B cell (primary cell): ENCODE measurements around the gene EEPD1. TPM values are rescaled to one million over a fixed set of nuclear protein-coding genes. Genes with fewer than 3 reads are reported as not detected.

Experiments
- ATAC-seq: fragments of 200-7000 bp; cut with Tn5 transposase; one replicate; pipeline ENCODE4 v1.10.0; 2021; ENCODE audit warnings: low read depth, mild to moderate bottlenecking, moderate number of reproducible peaks, moderate library complexity
- CTCF ChIA-PET: fragments of 350-600 bp; sonication (Branson Sonifier 250); formaldehyde crosslinking; loops from one replicate; lab custom pipeline; 2021; ENCODE audit warnings: antibody characterized with exemption, inconsistent platforms; lab: Charles Lee
- POLR2A ChIA-PET: fragments of 350-600 bp; sonication (Branson Sonifier 250); formaldehyde crosslinking; loops from one replicate; lab custom pipeline; 2021; ENCODE audit warnings: antibody characterized with exemption; lab: Charles Lee
- DNase-seq: peaks from one replicate; pipeline ENCODE4 v3.0.0; 2013
- H2AFZ ChIP-seq: 2 replicates; pipeline ENCODE4 v1.6.1; 2012; ENCODE audit warnings: mild to moderate bottlenecking, low read depth, low read length; ENCODE audit not compliant: insufficient read depth, poor library complexity, severe bottlenecking
- H3K27ac ChIP-seq, 2 donors: 1 replicate in 1 of 2; 2 replicates in 1 of 2; pipeline ENCODE4 v1.5.1; 2012 to 2013; ENCODE audit warnings: low read length in 2 of 2, mild to moderate bottlenecking in 2 of 2, moderate library complexity in 1 of 2
- H3K27me3 ChIP-seq, 4 experiments: fragments of 200-600 bp in 1 of 4; sonication (generic) in 1 of 4; replicated peaks in 1 of 4; 1 replicate in 2 of 4; 2 replicates in 2 of 4; pipeline versions ENCODE4 v1.6.1 to v1.7.0; 2013 to 2016; ENCODE audit warnings: low read length in 3 of 4, mild to moderate bottlenecking in 2 of 4, mixed read lengths in 1 of 4, moderate library complexity in 1 of 4; ENCODE audit not compliant: insufficient read depth in 4 of 4, control insufficient read depth in 3 of 4; ENCODE audit errors: control extremely low read depth in 1 of 4
- H3K36me3 ChIP-seq, 2 experiments: replicated peaks in 1 of 2; 1 replicate in 1 of 2; 2 replicates in 1 of 2; pipeline versions ENCODE4 v1.6.1 to v1.7.1; 2013; ENCODE audit warnings: low read length in 1 of 2; ENCODE audit not compliant: insufficient read depth in 2 of 2, control insufficient read depth in 1 of 2; ENCODE audit errors: control extremely low read depth in 1 of 2, extremely low read depth in 1 of 2
- H3K4me1 ChIP-seq, 2 donors: fragments of 200-600 bp in 1 of 2; sonication (generic) in 1 of 2; 1 replicate in 1 of 2; 2 replicates in 1 of 2; pipeline versions ENCODE4 v1.5.1 to v1.6.1; 2013 to 2017; ENCODE audit warnings: low read length in 2 of 2; ENCODE audit not compliant: control insufficient read depth in 2 of 2, insufficient read depth in 2 of 2
- H3K4me2 ChIP-seq: replicated peaks from 2 replicates; pipeline ENCODE3; 2012; ENCODE audit warnings: mild to moderate bottlenecking, low read depth, low read length; ENCODE audit not compliant: poor library complexity, severe bottlenecking
- H3K4me3 ChIP-seq, 5 experiments: fragments of 200-600 bp in 1 of 5; sonication (generic) in 1 of 5; 1 replicate in 3 of 5; 2 replicates in 2 of 5; pipeline versions ENCODE4 v1.5.1 to v1.7.0; 2011 to 2016; ENCODE audit warnings: low read length in 4 of 5, mild to moderate bottlenecking in 4 of 5, low read depth in 2 of 5, control low read depth in 1 of 5, moderate library complexity in 1 of 5; ENCODE audit not compliant: insufficient read depth in 1 of 5; ENCODE audit errors: control extremely low read depth in 1 of 5, extremely low read depth in 1 of 5
- H3K79me2 ChIP-seq: fragments of 200-600 bp; sonication (generic); one replicate; pipeline ENCODE4 v1.6.0; 2016; ENCODE audit warnings: low read length; ENCODE audit not compliant: control insufficient read depth, insufficient read depth
- H3K9ac ChIP-seq: fragments of 200-600 bp; sonication (generic); 2 replicates; pipeline ENCODE4 v1.6.1; 2017; ENCODE audit warnings: mild to moderate bottlenecking, low read length, moderate library complexity
- H3K9me3 ChIP-seq, 3 donors: one replicate each; pipeline versions ENCODE4 v1.6.1 to v1.7.1; 2013; ENCODE audit warnings: low read length in 2 of 3; ENCODE audit not compliant: control insufficient read depth in 2 of 3, insufficient read depth in 1 of 3; ENCODE audit errors: control extremely low read depth in 1 of 3
- H4K20me1 ChIP-seq: 2 replicates; pipeline ENCODE4 v1.6.0; 2012; ENCODE audit warnings: mild to moderate bottlenecking, low read length; ENCODE audit not compliant: insufficient read depth, control insufficient read depth, poor library complexity, severe bottlenecking
- H3K27ac Mint-ChIP-seq: one replicate; pipeline ENCODE4 v1.8.0; 2021; ENCODE audit warnings: mixed read lengths
- H3K27me3 Mint-ChIP-seq: one replicate; pipeline ENCODE4 v1.8.0; 2021; ENCODE audit warnings: mixed read lengths
- H3K4me1 Mint-ChIP-seq: one replicate; pipeline ENCODE4 v1.8.0; 2021; ENCODE audit warnings: mixed read lengths
- H3K4me3 Mint-ChIP-seq: one replicate; pipeline ENCODE4 v1.8.0; 2021; ENCODE audit warnings: mixed read lengths
- H3K9me3 Mint-ChIP-seq: one replicate; pipeline ENCODE4 v1.8.0; 2022; ENCODE audit warnings: mixed read lengths; ENCODE audit not compliant: insufficient read depth
- EZH2 ChIP-seq: IDR thresholded peaks from 2 replicates; pipeline ENCODE4 v1.6.1; 2012; ENCODE audit warnings: borderline replicate concordance, low read depth, mild to moderate bottlenecking, moderate library complexity, low read length; ENCODE audit not compliant: insufficient read depth, poor library complexity, severe bottlenecking
- WGBS: methylation state at CpG from one replicate; pipeline ENCODE4 v1.1.5; 2013; ENCODE audit warnings: missing lambda C conversion rate; ENCODE audit not compliant: insufficient coverage; 5-methylcytosine and 5-hydroxymethylcytosine counted together
- intact Hi-C: fragments of 100-400 bp; cut with micrococcal nuclease; formaldehyde crosslinking; loops from one replicate; pipeline ENCODE4 v1.10.0; 2022
- polyA plus RNA-seq: library from polyadenylated mRNA; depleted of rRNA; stranded (reverse); fragments of >200 nt; gene quantifications from 2 replicates; pipeline ENCODE4 v1.2.3, GENCODE V29; 2012
- total RNA-seq, 2 donors: library from RNA; stranded (reverse); fragments of 120-200 nt in 1 of 2; gene quantifications; 1 replicate in 1 of 2; 2 replicates in 1 of 2; pipeline versions ENCODE4 v1.2.3 to v1.2.4, GENCODE V29; 2013 to 2022
- TF ChIP-seq, protein P1 (sequence below): fragments of 200-600 bp; IDR thresholded peaks from one replicate; pipeline ENCODE4 v1.8.0; 2022; ENCODE audit warnings: antibody characterized with exemption, mild to moderate bottlenecking

EEPD1 gene
- total and polyA plus RNA-seq, 2 donors (not counting 1 experiment from before 2014, with no cell fraction given), result 0.49 to 4.1 TPM

DNA sequence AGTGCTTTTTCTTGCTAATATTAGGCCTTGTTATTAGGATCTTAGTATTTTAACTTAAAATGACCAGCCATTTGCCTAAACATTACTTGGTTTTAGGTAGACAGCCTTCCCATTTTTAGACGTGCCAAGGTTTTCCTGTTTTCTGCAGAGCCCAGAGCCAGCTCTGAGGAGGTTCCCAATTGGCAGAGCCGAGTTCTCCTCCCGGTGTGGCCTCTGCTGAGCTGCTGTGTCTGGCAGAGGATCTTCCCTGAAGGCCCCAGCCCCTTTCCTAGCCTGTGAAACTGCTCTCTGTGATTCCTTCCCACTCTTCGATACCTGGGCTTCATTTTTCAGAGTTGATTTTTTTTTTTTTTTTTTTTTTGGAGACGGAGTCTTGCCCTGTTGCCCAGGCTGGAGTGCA is 91.4 kb downstream of the EEPD1 start:
- Histone ChIP-seq H3K9me3 (no peaks in the 10 kb centered on the region), H3K36me3 (no peaks in the 10 kb centered on the region), H3K4me3 (no peak overlapping the region), H3K4me2 (no peak overlapping the region), H3K27me3 (no peaks in the 10 kb centered on the region), H2AFZ (no peak overlapping the region), H3K9ac (no peak overlapping the region), H4K20me1 (no peaks in the 10 kb centered on the region), H3K27ac (no peak overlapping the region), H3K4me1 (no peaks in the 10 kb centered on the region), H3K79me2 (no peaks in the 10 kb centered on the region)
- ChIA-PET CTCF (interaction anchor here (0.6 kb wide), 1 partner anchor 14 kb away, joined by 3 read pairs; no protein-coding TSS in a partner anchor), POLR2A (no interaction called here)
- no peak for TF ChIP-seq EZH2
- TF ChIP-seq, protein P1, sequence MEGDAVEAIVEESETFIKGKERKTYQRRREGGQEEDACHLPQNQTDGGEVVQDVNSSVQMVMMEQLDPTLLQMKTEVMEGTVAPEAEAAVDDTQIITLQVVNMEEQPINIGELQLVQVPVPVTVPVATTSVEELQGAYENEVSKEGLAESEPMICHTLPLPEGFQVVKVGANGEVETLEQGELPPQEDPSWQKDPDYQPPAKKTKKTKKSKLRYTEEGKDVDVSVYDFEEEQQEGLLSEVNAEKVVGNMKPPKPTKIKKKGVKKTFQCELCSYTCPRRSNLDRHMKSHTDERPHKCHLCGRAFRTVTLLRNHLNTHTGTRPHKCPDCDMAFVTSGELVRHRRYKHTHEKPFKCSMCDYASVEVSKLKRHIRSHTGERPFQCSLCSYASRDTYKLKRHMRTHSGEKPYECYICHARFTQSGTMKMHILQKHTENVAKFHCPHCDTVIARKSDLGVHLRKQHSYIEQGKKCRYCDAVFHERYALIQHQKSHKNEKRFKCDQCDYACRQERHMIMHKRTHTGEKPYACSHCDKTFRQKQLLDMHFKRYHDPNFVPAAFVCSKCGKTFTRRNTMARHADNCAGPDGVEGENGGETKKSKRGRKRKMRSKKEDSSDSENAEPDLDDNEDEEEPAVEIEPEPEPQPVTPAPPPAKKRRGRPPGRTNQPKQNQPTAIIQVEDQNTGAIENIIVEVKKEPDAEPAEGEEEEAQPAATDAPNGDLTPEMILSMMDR, result no peak
- Mint-ChIP-seq H3K27ac (no peak overlapping the region), H3K4me3 (no peak overlapping the region), H3K4me1 (no peaks in the 10 kb centered on the region), H3K27me3 (no peaks in the 10 kb centered on the region), H3K9me3 (no peaks in the 10 kb centered on the region)
- intact Hi-C loops, result no loop called here
- DNase-seq (no peak), ATAC-seq (no peak)
- WGBS, result 93% methylated on average over 2 of the region's 5 CpGs

DNA sequence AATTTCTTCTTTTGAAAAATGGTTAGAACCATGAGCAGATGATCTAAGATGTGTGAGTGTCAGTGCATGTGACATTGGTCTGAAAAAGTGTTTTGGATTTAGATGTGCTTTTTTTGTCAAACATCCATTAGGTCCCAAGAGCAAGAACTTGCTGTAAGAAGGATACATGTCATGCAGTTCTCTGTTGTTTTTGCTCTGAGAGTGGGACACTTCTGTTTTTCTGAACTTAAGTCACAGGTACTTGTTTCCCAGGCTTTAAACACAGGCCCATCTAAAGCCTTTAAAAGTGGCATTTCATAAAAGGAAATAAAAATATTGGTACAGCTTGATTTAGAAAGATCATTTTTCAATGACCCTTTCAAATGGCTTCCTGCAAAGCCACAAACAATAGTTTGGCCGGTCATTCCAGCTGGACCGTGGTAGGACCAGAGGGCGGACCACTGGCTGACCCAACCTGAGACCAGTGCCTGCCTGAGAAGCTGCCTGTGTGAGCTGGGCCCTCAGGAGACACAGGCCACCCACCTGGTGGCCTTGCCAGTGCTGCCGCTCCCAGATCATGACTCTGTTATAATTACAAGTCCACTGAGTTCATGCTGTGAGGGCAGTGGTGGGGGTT is 92.7 kb downstream of the EEPD1 start:
- Mint-ChIP-seq H3K27ac (no peak overlapping the region), H3K4me1 (no peaks in the 10 kb centered on the region), H3K9me3 (no peaks in the 10 kb centered on the region), H3K27me3 (no peaks in the 10 kb centered on the region), H3K4me3 (no peak overlapping the region)
- no peaks in the 10 kb centered on the region for H3K27me3 ChIP-seq
- H3K4me1 ChIP-seq, result no peaks in the 10 kb centered on the region
- H3K79me2 ChIP-seq, result no peaks in the 10 kb centered on the region
- no peaks in the 10 kb centered on the region for H3K36me3 ChIP-seq
- DNase-seq, result no peak
- no peak overlapping the region for H3K27ac ChIP-seq
- no peak for ATAC-seq
- ChIA-PET CTCF (no interaction called here), POLR2A (no interaction called here)
- WGBS, result 96% methylated on average over 4 of the region's 4 CpGs
- no peaks in the 10 kb centered on the region for H4K20me1 ChIP-seq
- no peak overlapping the region for H3K4me2 ChIP-seq
- intact Hi-C loops, result no loop called here
- H3K9me3 ChIP-seq, result peaks cover 0 to 2% (median 0%) of the 10 kb centered on the region in 3 donors
- no peak overlapping the region for H2AFZ ChIP-seq
- no peak overlapping the region for H3K4me3 ChIP-seq
- no peak for TF ChIP-seq EZH2
- TF ChIP-seq, protein P1, result no peak
- H3K9ac ChIP-seq, result no peak overlapping the region
